H54 (cell line): ENCODE data around the gene KCNK10.

Source experiments
- DNase-seq: peaks from one replicate; pipeline ENCODE4 v3.0.0; 2011; ENCODE audit warnings: low spot score, mixed read lengths; ENCODE audit not compliant: insufficient read length
- FAIRE-seq: peaks from 3 replicates; lab custom pipeline; 2011; peaks lifted over from hg19 to GRCh38; lab: Jason Lieb, UNC
- POLR2A ChIP-seq: IDR thresholded peaks from 2 replicates; pipeline ENCODE4 v1.6.1; 2011; ENCODE audit warnings: low read depth, mild to moderate bottlenecking, low read length

Gene KCNK10

DNA sequence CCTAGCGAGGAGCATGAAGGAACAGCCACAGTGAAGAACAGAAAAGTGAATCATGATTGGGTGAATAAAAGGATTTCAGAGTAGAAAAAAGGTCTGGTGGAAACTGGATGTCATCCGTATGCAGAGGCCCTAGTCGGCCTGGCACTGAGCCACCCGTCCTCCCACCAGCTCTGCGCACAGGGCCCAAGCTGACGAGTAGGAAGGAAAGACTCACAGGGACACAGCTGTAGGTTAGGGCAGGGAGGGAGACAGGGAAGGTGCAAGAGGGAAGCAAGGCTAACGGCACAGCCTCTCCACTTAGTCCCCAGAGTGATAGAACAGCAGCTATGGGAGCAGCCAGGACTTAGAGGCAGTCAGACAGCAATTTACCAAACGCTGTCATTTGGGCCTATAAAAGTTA lies 112.6 kb downstream of the KCNK10 start:
- DNase-seq (no peak), FAIRE-seq (no peak)
- no peak for TF ChIP-seq POLR2A

DNA sequence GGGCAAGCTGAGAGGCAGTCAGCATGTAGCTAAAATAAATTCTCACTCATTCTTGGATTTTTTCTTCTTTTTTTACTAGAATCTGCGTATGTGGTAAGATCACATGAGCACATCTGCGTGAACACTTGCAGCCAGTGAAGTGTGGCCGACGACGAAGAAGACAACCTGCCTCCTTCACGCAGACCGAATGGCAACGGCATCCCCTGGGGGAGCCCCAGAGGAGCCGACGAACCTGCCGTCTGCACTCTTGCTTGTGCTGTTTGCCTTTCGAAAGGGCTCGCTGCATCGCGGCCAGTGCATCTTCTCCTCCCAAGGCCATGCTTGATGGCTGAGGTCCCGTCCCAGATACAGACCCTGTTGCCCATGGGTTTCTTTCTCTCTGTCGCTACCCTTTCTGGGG lies 113.8 kb downstream of the KCNK10 start:
- DNase-seq (no peak), FAIRE-seq (no peak)

DNA sequence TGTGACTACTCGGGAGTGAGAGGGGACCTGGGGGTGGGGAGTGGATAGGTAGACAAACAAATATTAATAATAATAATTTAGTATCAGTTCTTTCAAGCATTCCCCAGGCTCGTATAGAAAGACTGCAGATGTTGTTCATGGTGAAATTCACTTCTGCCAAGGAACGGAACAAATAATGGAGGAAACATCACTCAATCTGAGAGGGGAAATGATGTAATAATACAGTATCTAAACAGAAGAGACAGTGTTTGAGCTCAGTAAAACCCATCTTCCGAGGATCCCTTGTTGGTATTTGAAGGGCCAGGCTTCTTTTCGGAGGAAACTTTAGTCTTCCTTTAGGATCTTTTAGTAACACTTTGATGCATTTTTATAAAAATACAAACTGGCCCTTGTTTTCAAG lies 114.2 kb downstream of the KCNK10 start:
- FAIRE-seq = no peak
- no peak for TF ChIP-seq POLR2A
- no peak for DNase-seq

More for the DNA sequence above, 113.8 kb downstream of the KCNK10 start:
- no peak for TF ChIP-seq POLR2A

GRCh38 chr14:88204221-88204620 lies 118.8 kb downstream of the KCNK10 start:
- no peak for FAIRE-seq
- no peak for DNase-seq
- TF ChIP-seq POLR2A = no peak

DNA sequence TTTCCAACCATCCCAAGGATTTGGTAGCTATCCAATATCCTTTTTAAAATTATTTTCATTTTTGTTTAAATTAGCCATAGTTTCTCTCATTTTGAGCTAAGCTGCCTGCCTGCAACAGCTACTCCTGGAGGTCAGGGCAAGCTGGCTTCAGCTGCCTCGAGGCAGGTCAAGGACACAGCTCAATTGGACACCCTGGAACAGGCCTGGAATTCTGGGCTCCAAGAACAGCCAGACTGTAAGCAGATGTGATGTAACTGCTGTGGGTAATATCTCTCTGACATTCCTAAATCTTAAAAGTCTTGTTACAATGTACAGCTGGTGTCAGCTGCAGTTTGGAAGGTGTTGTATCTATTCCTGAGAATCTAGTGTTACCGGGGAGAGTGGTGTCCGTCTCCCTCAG lies 119.8 kb downstream of the KCNK10 start:
- no peak for FAIRE-seq
- TF ChIP-seq POLR2A = no peak

DNA sequence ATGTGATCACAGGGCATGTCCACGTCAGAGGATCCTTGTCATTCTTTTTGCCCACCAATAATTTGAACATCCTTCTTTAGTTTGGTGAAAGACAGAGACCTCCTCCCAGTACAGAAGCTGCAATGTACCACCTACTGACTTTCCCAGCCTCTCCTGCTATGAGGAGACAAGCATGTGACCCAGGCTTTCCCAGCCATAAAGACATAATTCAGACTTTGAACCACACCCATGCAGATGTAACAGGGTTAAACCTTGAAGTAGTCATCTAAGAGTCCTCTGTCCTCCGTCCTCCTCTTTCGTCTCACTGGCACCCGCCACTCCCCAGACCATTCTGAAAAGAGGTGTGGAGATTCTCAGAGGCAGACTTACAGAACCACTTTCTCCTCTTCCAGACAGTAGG lies 120.8 kb downstream of the KCNK10 start:
- FAIRE-seq (no peak), DNase-seq (no peak)
- no peak for TF ChIP-seq POLR2A

More for the DNA sequence above, 119.8 kb downstream of the KCNK10 start:
- no peak for DNase-seq

DNA sequence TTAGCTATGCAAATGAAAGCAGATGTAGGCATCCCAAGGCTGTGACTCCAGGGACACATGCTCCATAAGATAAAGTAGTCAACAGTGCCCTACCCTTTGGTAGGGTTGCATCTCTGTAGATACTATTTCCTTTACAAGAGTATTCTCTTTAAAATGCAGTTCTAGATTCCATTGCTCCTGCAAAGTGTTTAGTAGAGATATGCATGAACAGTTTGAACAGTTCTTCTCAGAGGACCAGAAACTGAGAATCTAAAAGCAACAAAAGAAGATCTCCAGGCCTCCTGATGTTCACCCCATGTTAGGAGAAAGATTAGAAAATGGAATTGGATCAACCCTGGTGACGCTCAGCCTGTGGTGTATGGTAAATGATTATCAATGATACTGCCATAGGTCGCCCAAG lies 121.2 kb downstream of the KCNK10 start:
- FAIRE-seq (no peak), DNase-seq (no peak)
- no peak for TF ChIP-seq POLR2A

DNA sequence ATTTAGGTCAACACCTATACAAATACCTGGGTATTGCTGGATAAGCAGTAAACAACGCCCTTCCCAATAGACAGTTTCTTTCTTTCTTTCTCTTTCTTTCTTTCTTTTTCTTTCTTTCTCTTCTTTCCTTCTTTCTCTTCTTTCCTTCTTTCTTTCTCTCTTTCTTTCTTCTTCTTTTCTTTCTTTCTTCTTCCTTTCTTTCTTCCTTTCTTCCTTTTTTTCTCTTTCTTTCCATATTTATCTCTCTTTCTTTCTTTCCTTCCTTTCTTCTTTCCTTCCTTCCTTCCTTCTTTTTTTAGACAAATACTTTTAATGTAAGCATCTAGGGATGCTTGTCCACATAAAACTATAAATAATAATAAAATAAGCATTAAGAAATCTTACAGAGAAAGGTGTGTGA lies 123.2 kb downstream of the KCNK10 start:
- DNase-seq (no peak), FAIRE-seq (no peak)
- no peak for TF ChIP-seq POLR2A

DNA sequence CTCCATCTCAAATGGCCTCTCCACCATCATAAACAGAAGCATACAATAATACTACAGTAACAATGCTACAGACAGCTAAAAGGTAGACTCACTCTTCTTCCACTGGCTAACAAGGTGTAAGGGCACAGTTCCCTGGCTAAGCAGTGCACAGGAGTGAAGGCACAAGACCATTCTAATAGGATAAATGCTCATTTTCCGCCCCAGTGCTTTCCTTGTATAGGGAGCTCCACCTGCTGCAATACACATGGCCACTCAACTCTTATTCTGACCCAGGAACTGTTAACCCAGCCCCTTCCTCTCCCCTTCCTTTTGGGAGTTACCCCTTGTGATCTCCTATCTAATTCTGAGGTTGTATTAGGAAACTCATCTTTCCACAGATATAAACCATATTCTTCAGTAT lies 124.6 kb downstream of the KCNK10 start:
- no peak for FAIRE-seq
- no peak for DNase-seq
- no peak for TF ChIP-seq POLR2A

DNA sequence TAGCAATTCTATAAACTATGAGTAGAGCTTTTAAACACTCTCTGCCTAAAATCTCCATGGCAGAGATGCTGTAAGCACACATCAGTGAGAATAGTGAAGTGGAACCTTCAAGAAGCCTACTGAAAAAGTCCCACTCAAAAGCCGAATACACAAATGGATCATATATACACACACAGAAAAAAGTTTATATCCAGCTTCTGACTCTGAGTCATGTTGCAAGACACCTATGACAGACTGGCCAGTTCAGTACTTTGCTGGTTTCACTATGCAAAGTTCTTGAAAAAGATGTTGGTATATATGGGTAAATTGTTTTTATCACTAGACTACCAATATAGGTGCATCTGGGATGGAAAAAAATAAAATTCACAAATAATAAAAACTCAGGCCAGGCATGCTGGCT lies 126.1 kb downstream of the KCNK10 start:
- DNase-seq (no peak), FAIRE-seq (no peak)
- TF ChIP-seq POLR2A = no peak

- no peak for TF ChIP-seq POLR2A
- no peak for DNase-seq
- FAIRE-seq = no peak
These were observed 126.8 kb downstream of the KCNK10 start for GRCh38 chr14:88196116-88196890.

DNA sequence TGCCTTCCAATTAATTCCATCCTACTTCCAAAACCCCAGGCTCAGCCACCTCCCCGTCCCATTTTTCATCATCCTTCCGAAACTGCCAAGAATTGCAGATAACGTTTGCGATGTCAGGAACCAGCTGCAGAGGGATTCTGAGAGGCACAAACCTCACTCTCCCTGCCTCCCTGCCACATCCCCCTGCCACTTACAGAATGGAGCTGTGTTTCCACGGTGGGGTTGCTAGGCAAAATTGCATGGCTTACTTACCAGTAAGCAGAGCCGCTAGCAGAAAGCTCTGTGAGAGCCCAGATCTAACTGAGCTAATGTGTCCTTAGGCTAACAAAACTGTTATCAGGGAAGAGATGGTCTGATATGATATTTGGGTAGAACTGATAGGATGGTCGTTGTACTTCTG lies 127.4 kb downstream of the KCNK10 start:
- no peak for TF ChIP-seq POLR2A
- FAIRE-seq (no peak), DNase-seq (no peak)

GRCh38 chr14:88194531-88194930 lies 128.5 kb downstream of the KCNK10 start:
- no peak for DNase-seq
- no peak for FAIRE-seq
- no peak for TF ChIP-seq POLR2A

DNA sequence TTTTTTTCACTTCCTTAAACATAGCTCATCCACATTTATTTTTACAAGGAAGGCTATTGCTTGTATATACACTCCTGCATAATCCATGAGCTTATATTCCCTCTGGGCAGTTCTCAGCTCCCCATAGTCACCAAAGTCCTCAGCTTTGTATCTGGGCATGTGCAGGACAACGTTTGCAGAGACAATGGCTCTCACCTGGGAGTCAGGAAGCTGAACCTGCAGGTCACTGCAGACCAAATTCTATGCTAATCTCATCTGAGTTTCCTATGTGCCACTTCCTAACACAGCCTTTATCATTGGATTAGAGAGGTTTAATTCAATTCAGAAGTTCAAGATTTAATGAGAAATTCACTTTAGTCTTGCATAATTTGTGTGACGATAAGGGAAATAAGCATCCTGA lies 131.5 kb downstream of the KCNK10 start:
- no peak for TF ChIP-seq POLR2A
- FAIRE-seq = no peak
- no peak for DNase-seq
